ENCODE results near the gene PHF14. TPM values are rescaled to one million over a fixed set of nuclear protein-coding genes. Genes with fewer than 3 reads are reported as not detected.
"Not testable (repeated sequence)": the region's sequence is repeated elsewhere in the genome, so short reads cannot be mapped to it uniquely, and the experiment has no call there.

Gene PHF14
- polyA plus RNA-seq, 3 donors = 4.8 to 7.4 (median 5.4) TPM

DNA sequence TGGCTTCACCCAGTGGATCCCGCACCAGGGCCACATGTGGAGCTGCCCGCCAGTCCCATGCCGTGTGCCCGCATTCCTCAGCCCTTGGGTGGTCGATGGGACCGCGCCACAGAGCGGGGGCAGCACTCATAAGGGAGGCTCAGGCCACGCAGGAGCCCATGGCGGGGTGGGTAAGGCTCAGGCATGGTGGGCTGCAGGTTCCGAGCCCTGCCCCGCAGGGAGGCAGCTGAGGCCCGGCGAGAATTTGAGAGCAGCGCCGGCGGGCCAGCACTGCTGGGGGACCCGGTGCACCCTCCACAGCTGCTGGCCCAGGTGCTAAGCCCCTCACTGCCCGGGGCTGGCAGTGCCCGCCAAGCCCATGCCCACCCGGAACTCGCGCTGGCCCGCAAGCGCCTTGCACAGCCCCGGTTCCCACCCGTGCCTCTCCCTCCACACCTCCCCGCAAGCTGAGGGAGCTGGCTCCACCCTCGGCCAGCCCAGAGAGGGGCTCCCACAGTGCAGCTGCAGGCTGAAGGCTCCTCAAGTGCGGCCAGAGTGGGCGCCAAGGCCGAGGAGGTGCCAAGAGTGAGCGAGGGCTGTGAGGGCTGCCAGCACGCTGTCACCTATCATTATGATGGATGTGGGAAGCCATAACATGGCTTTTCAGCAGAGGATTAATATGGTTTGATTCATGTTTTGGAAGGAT lies 22.0 kb downstream of the PHF14 start:
- H3K4me2 ChIP-seq (replicated peaks; ENCODE audit: extremely low read depth, low read length, poor library complexity, severe bottlenecking); H3K4me3 ChIP-seq (replicated peaks in 1 of 3; ENCODE audit: low read depth in 2 of 3, low read length in 3 of 3); H3K4me1 ChIP-seq (ENCODE audit: control insufficient read depth in 1 of 2, insufficient read depth in 2 of 2, low read length in 2 of 2); H3K4me1 Mint-ChIP-seq; H3K27ac ChIP-seq (ENCODE audit: low read depth in 1 of 2, low read length in 2 of 2); H3K9ac ChIP-seq (ENCODE audit: insufficient read depth, low read length, poor library complexity, severe bottlenecking); H2AFZ ChIP-seq (ENCODE audit: insufficient read depth, low read depth, low read length, poor library complexity, severe bottlenecking); H3K27me3 ChIP-seq (ENCODE audit: control insufficient read depth in 2 of 2, insufficient read depth in 2 of 2, low read length in 2 of 2); H3K4me3 Mint-ChIP-seq; H4K20me1 ChIP-seq (ENCODE audit: insufficient read depth, low read length); H3K27me3 Mint-ChIP-seq (ENCODE audit: low read depth in 3 of 3); H3K79me2 ChIP-seq (ENCODE audit: insufficient read depth, low read length); intact Hi-C loops (cut with micrococcal nuclease); DNase-seq: not testable (repeated sequence)
- Histone ChIP-seq H3K9me3 (replicated peaks in 1 of 2; ENCODE audit: control insufficient read depth in 1 of 2, insufficient read depth in 1 of 2, low read length in 2 of 2) (peaks cover 15 to 19% of the 10 kb centered on the region in 2 donors), H3K36me3 (replicated peaks in 1 of 2; ENCODE audit: control insufficient read depth in 1 of 2, insufficient read depth in 2 of 2, low read length in 2 of 2) (peaks cover 20 to 47% of the 10 kb centered on the region in 2 donors)
- H3K36me3 Mint-ChIP-seq = peaks cover 45 to 59% of the 10 kb centered on the region in 2 donors
- WGBS (ENCODE audit: insufficient coverage) = 97% methylated on average over 32 of the region's 34 CpGs
- peaks cover 11 to 21% (median 16%) of the 10 kb centered on the region in 7 donors for H3K9me3 Mint-ChIP-seq
- peak overlapping the region in 2 of 7 donors; percentile 5 to 9 for H3K27ac Mint-ChIP-seq

DNA sequence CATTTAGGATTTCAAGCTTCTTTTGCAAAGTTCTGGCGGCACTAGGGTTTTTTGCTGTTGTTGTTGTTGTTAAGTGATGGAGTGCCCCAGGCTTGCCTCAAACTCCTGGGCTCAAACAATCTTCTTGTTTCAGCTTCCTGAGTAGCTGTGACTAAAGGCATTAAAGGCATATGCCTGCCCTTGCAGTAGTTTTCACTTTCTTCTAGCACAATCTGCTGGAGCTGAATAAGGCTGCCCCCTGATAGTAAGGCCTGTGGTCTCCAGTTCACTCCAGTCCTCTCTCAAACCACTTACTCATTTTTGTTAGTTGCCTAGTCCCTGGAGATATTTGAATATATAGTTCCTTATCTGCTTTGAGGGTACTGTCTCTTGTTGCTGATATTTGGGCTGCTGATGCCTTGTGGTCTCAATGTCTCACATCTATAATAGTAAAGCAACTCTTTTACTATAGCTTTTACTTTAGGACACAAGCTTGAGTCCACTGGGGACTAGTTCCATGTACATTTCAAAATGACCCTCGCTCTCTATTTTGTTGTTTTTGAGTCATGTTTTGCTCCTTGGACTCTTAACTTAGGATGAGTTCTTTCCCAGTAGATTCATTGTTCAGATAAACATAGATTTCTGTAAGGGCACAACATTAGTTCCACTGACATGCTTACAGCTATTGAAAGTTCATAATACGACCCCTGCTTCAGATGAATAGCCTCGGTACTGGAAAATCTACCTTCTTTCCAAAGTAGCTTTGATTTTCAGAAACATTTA lies 25.5 kb downstream of the PHF14 start:
- H3K27ac ChIP-seq (ENCODE audit: low read depth in 1 of 2, low read length in 2 of 2) = no peak overlapping the region
- Mint-ChIP-seq H3K4me1 (no peaks in the 10 kb centered on the region), H3K27me3 (ENCODE audit: low read depth in 3 of 3) (peaks cover 0 to 2% (median 0%) of the 10 kb centered on the region in 3 donors), H3K4me3 (no peak overlapping the region), H3K27ac (peak overlapping the region in 1 of 7 donors; percentile 19), H3K36me3 (peaks cover 36 to 55% of the 10 kb centered on the region in 2 donors), H3K9me3 (peaks cover 7 to 14% (median 11%) of the 10 kb centered on the region in 7 donors)
- WGBS (ENCODE audit: insufficient coverage) = 94% methylated on average over 2 of the region's 4 CpGs
- H3K79me2 ChIP-seq (ENCODE audit: insufficient read depth, low read length) = peaks cover 5% of the 10 kb centered on the region
- no peak overlapping the region for H3K9ac ChIP-seq (ENCODE audit: insufficient read depth, low read length, poor library complexity, severe bottlenecking)
- H3K4me1 ChIP-seq (ENCODE audit: control insufficient read depth in 1 of 2, insufficient read depth in 2 of 2, low read length in 2 of 2) = no peaks in the 10 kb centered on the region
- intact Hi-C loops (cut with micrococcal nuclease) = no loop called here
- no peaks in the 10 kb centered on the region for H3K27me3 ChIP-seq (ENCODE audit: control insufficient read depth in 2 of 2, insufficient read depth in 2 of 2, low read length in 2 of 2)
- H3K9me3 ChIP-seq (replicated peaks in 1 of 2; ENCODE audit: control insufficient read depth in 1 of 2, insufficient read depth in 1 of 2, low read length in 2 of 2) = peaks cover 10 to 12% of the 10 kb centered on the region in 2 donors
- H2AFZ ChIP-seq (ENCODE audit: insufficient read depth, low read depth, low read length, poor library complexity, severe bottlenecking) = no peak overlapping the region
- H3K4me2 ChIP-seq (replicated peaks; ENCODE audit: extremely low read depth, low read length, poor library complexity, severe bottlenecking) = no peak overlapping the region
- H3K36me3 ChIP-seq (replicated peaks in 1 of 2; ENCODE audit: control insufficient read depth in 1 of 2, insufficient read depth in 2 of 2, low read length in 2 of 2) = peaks cover 8 to 28% of the 10 kb centered on the region in 2 donors
- no peak overlapping the region for H3K4me3 ChIP-seq (replicated peaks in 1 of 3; ENCODE audit: low read depth in 2 of 3, low read length in 3 of 3)
- DNase-seq = no peak
- TF ChIP-seq, protein P1, sequence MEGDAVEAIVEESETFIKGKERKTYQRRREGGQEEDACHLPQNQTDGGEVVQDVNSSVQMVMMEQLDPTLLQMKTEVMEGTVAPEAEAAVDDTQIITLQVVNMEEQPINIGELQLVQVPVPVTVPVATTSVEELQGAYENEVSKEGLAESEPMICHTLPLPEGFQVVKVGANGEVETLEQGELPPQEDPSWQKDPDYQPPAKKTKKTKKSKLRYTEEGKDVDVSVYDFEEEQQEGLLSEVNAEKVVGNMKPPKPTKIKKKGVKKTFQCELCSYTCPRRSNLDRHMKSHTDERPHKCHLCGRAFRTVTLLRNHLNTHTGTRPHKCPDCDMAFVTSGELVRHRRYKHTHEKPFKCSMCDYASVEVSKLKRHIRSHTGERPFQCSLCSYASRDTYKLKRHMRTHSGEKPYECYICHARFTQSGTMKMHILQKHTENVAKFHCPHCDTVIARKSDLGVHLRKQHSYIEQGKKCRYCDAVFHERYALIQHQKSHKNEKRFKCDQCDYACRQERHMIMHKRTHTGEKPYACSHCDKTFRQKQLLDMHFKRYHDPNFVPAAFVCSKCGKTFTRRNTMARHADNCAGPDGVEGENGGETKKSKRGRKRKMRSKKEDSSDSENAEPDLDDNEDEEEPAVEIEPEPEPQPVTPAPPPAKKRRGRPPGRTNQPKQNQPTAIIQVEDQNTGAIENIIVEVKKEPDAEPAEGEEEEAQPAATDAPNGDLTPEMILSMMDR (IDR thresholded peaks at IDR 0.05) = no peak
- H4K20me1 ChIP-seq (ENCODE audit: insufficient read depth, low read length) = peaks cover 7% of the 10 kb centered on the region

Data from CD14-positive monocyte (primary cell).